Hepatocyte (in vitro differentiated cells): ENCODE results near the gene DSC2. TPM values are rescaled to one million over a fixed set of nuclear protein-coding genes. Genes with fewer than 3 reads are reported as not detected.
A peak's percentile ranks its signal among the peaks of the same experiment; 100 is the strongest.

Source experiments
- DNase-seq: peaks from one replicate; pipeline ENCODE4 v3.0.0-alpha.2; 2016; ENCODE audit warnings: low spot score
- H2AFZ ChIP-seq: fragments of 200-600 bp; sonication (generic); 2 replicates; pipeline ENCODE4 v1.6.0; 2016; ENCODE audit warnings: antibody characterized with exemption, mild to moderate bottlenecking
- H3K27ac ChIP-seq: fragments of 200-600 bp; sonication (generic); 2 replicates; pipeline ENCODE4 v1.5.1; 2016; ENCODE audit warnings: mild to moderate bottlenecking
- H3K27me3 ChIP-seq: fragments of 200-600 bp; sonication (generic); 2 replicates; pipeline ENCODE4 v1.6.1; 2016
- H3K36me3 ChIP-seq: fragments of 200-600 bp; sonication (generic); replicated peaks from 2 replicates; pipeline ENCODE4 v1.5.1; 2016; ENCODE audit warnings: low read depth; ENCODE audit not compliant: insufficient read depth
- H3K4me1 ChIP-seq: fragments of 200-600 bp; sonication (generic); 2 replicates; pipeline ENCODE4 v1.5.1; 2016; ENCODE audit warnings: mild to moderate bottlenecking, moderate library complexity; ENCODE audit not compliant: insufficient read depth
- H3K4me2 ChIP-seq: fragments of 200-600 bp; sonication (generic); 2 replicates; pipeline ENCODE4 v1.6.0; 2016
- H3K4me3 ChIP-seq: fragments of 200-600 bp; sonication (generic); 2 replicates; pipeline ENCODE4 v1.5.1; 2016; ENCODE audit warnings: mild to moderate bottlenecking
- H3K79me2 ChIP-seq: fragments of 200-600 bp; sonication (generic); 2 replicates; pipeline ENCODE4 v1.6.0; 2017; ENCODE audit warnings: mild to moderate bottlenecking
- H3K9me2 ChIP-seq: fragments of 200-600 bp; sonication (generic); replicated peaks from 2 replicates; pipeline ENCODE4 v1.6.0; 2017; ENCODE audit warnings: mild to moderate bottlenecking; ENCODE audit not compliant: insufficient read depth
- H3K9me3 ChIP-seq: fragments of 200-600 bp; sonication (generic); 2 replicates; pipeline ENCODE4 v1.5.1; 2016; ENCODE audit warnings: low read depth, mild to moderate bottlenecking
- H4K20me1 ChIP-seq: fragments of 200-600 bp; sonication (generic); 2 replicates; pipeline ENCODE4 v1.6.0; 2016; ENCODE audit warnings: mild to moderate bottlenecking; ENCODE audit not compliant: insufficient read depth, poor library complexity, severe bottlenecking
- CTCF ChIP-seq: fragments of 200-600 bp; sonication (generic); IDR thresholded peaks from 2 replicates; pipeline ENCODE4 v1.5.1; 2016; ENCODE audit warnings: antibody characterized with exemption, mild to moderate bottlenecking; ENCODE audit not compliant: poor library complexity
- EZH2 ChIP-seq: fragments of 200-600 bp; sonication (generic); IDR thresholded peaks from 2 replicates; pipeline ENCODE4 v1.6.1; 2016; ENCODE audit warnings: antibody characterized with exemption, mild to moderate bottlenecking, borderline replicate concordance
- EZH2phosphoT487 ChIP-seq: fragments of 200-600 bp; sonication (generic); IDR thresholded peaks from one replicate; pipeline ENCODE4 v1.6.1; 2018; ENCODE audit warnings: antibody characterized with exemption, mild to moderate bottlenecking, low read depth, moderate library complexity; ENCODE audit not compliant: unreplicated experiment, severe bottlenecking
- WGBS: methylation state at CpG from one replicate; pipeline ENCODE4 v1.1.6; 2016; ENCODE audit warnings: low lambda C conversion rate; ENCODE audit errors: missing lambda C conversion rate; 5-methylcytosine and 5-hydroxymethylcytosine counted together
- polyA plus RNA-seq: library from polyadenylated mRNA; unstranded; fragments of >200 nt; fragmentation: Nextera tagmentation; extraction: Ambion mirVana; gene quantifications from 2 replicates; pipeline ENCODE4 v1.2.1, GENCODE V29; 2016
- total RNA-seq: library from RNA; depleted of rRNA; stranded (reverse); fragments of >200 nt; gene quantifications from 2 replicates; pipeline ENCODE4 v1.2.3, GENCODE V29; 2014

Gene DSC2
- total and polyA plus RNA-seq, 2 experiments from 2014 or later: 28.7 to 59.6 TPM

GRCh38 chr18:31097666-31098065 lies 4.6 kb downstream of the DSC2 start:
- no peaks in the 10 kb centered on the region for H3K9me2 ChIP-seq
- no peak overlapping the region for H3K4me3 ChIP-seq
- no peaks in the 10 kb centered on the region for H3K36me3 ChIP-seq
- no peak for TF ChIP-seq EZH2phosphoT487
- TF ChIP-seq EZH2: no peak
- no peak for TF ChIP-seq CTCF
- H3K27ac ChIP-seq: peak overlapping the region; percentile 79
- no peaks in the 10 kb centered on the region for H3K9me3 ChIP-seq
- peaks cover 2% of the 10 kb centered on the region for H3K4me1 ChIP-seq
- DNase-seq: no peak
- peaks cover 78% of the 10 kb centered on the region for H3K79me2 ChIP-seq
- H4K20me1 ChIP-seq: no peaks in the 10 kb centered on the region
- no peak overlapping the region for H2AFZ ChIP-seq
- H3K27me3 ChIP-seq: no peaks in the 10 kb centered on the region
- 73% methylated on average over 3 of the region's 3 CpGs for WGBS
- H3K4me2 ChIP-seq: no peak overlapping the region

GRCh38 chr18:31093880-31094279 lies 8.3 kb downstream of the DSC2 start:
- 47% methylated on average over 2 of the region's 2 CpGs for WGBS
- no peak overlapping the region for H3K4me2 ChIP-seq

GRCh38 chr18:31093294-31093693 lies 8.9 kb downstream of the DSC2 start:
- DNase-seq: no peak
- TF ChIP-seq CTCF: no peak
- no peak for TF ChIP-seq EZH2
- TF ChIP-seq EZH2phosphoT487: no peak
- 96% methylated on average over 3 of the region's 3 CpGs for WGBS
- H3K79me2 ChIP-seq: peaks cover 65% of the 10 kb centered on the region
- H3K4me1 ChIP-seq: no peaks in the 10 kb centered on the region
- no peaks in the 10 kb centered on the region for H3K9me2 ChIP-seq
- no peaks in the 10 kb centered on the region for H3K27me3 ChIP-seq
- H3K4me3 ChIP-seq: no peak overlapping the region
- no peak overlapping the region for H3K4me2 ChIP-seq
- H2AFZ ChIP-seq: no peak overlapping the region
- no peaks in the 10 kb centered on the region for H3K9me3 ChIP-seq
- no peaks in the 10 kb centered on the region for H3K36me3 ChIP-seq
- no peaks in the 10 kb centered on the region for H4K20me1 ChIP-seq
- H3K27ac ChIP-seq: no peak overlapping the region

More at GRCh38 chr18:31093880-31094279, 8.3 kb downstream of the DSC2 start:
- H3K79me2 ChIP-seq: peaks cover 71% of the 10 kb centered on the region
- no peaks in the 10 kb centered on the region for H3K36me3 ChIP-seq
- DNase-seq: no peak
- H3K4me3 ChIP-seq: no peak overlapping the region
- no peak overlapping the region for H2AFZ ChIP-seq
- H3K9me3 ChIP-seq: no peaks in the 10 kb centered on the region
- H3K9me2 ChIP-seq: no peaks in the 10 kb centered on the region
- H3K4me1 ChIP-seq: no peaks in the 10 kb centered on the region
- TF ChIP-seq EZH2phosphoT487 (no peak), EZH2 (no peak), CTCF (no peak)
- H3K27me3 ChIP-seq: no peaks in the 10 kb centered on the region
- no peaks in the 10 kb centered on the region for H4K20me1 ChIP-seq
- no peak overlapping the region for H3K27ac ChIP-seq

GRCh38 chr18:31091350-31091749 lies 10.9 kb downstream of the DSC2 start:
- Histone ChIP-seq H3K4me3 (no peak overlapping the region), H2AFZ (no peak overlapping the region), H3K27me3 (no peaks in the 10 kb centered on the region), H3K27ac (no peak overlapping the region), H3K9me2 (no peaks in the 10 kb centered on the region), H3K9me3 (no peaks in the 10 kb centered on the region), H4K20me1 (peaks cover 2% of the 10 kb centered on the region), H3K4me1 (no peaks in the 10 kb centered on the region), H3K79me2 (peaks cover 45% of the 10 kb centered on the region), H3K4me2 (no peak overlapping the region), H3K36me3 (no peaks in the 10 kb centered on the region)
- 86% methylated on average over 1 of the region's 1 CpG for WGBS
- no peak for DNase-seq
- TF ChIP-seq EZH2phosphoT487 (no peak), CTCF (no peak), EZH2 (no peak)
